HG03066 (cell line): ENCODE measurements around the gene TXNRD1.

Experiments used
- ATAC-seq: cut with Tn5 transposase; IDR thresholded peaks from one replicate; pipeline ENCODE4 v1.9.1; 2021; ENCODE audit warnings: low read depth; ENCODE audit not compliant: unreplicated experiment

TXNRD1 gene

GRCh38 chr12:104344682-104345081 is 129.1 kb downstream of the TXNRD1 start:
- no peak for ATAC-seq

GRCh38 chr12:104345234-104346066 is 129.9 kb downstream of the TXNRD1 start:
- ATAC-seq, result no peak

- no peak for ATAC-seq
These were observed 131.9 kb downstream of the TXNRD1 start for GRCh38 chr12:104347374-104348075.

GRCh38 chr12:104348283-104348993 is 132.9 kb downstream of the TXNRD1 start:
- no peak for ATAC-seq

- no peak for ATAC-seq
These were observed 133.5 kb downstream of the TXNRD1 start for GRCh38 chr12:104348994-104349494.

GRCh38 chr12:104350211-104351056 is 134.9 kb downstream of the TXNRD1 start:
- ATAC-seq, result no peak

DNA sequence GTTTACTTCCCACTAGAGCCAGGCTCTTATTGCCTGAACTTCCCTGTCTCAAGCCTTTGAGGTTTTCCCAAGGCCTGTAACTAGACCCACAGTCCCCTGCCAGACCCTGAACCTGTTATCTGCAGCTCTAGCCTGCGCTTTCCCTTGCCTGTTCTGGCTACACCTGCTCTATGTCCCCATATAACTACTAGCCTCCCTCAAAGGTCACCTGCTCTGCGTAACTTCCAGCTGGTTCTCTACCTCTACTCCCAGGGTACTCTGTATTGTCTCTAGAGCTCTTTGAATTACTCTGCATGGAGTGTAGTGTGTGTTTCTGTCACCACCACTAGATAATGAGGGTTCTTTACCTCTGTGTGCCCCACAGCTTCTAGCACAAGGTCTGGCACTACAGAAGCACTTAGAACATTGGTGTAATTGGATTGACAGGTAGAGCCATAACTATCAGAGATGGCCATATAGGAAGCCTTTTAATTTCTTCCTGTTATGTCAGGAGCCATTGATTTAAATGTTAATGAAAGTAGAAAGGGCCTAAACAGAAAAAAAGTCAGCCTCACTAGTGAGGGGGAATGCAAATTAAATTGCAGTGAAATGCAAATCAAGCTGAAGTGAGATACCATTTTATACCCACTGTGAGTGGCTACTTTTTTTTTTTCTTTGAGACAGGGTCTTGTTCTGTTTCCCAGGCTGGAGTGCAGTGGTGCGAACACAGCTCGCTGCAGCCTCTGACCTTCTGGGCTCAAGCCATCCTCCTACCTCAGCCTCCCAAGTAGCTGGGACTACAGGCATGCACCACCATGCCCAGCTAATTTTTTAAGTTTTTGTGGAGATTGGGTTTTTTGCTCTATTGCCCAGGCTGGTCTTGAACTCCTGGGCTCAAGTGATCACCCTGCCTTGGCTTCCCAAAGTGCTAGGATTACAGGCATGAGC is 135.7 kb downstream of the TXNRD1 start:
- ATAC-seq, result no peak

DNA sequence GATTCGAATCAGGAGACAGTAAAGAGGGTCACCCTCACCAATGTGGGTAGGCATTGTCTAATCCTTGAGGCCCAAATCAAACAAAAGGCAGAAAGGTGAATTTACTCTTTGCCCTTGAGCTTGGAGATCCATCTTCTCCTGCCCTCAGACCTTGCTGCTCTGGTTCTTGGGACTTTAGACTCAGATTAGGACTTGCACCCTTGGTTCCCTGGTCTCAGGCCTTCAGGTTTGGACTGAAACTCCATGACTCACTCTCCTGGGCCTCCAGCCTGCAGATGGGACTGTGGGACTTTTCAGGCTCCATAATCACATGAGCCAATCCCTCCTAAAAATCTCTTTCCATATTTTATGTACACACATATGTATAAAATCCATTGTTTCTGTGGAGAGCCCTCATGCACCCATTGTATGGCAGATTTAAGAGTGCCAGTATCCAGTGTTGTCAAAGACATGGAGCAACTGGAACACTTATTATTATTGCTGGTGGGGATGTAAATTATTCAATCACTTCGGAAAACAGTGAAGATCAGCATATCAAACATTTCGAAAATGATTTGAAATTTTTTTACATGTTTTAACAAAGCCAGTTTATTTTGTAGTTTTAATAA is 136.6 kb downstream of the TXNRD1 start:
- ATAC-seq, result no peak

DNA sequence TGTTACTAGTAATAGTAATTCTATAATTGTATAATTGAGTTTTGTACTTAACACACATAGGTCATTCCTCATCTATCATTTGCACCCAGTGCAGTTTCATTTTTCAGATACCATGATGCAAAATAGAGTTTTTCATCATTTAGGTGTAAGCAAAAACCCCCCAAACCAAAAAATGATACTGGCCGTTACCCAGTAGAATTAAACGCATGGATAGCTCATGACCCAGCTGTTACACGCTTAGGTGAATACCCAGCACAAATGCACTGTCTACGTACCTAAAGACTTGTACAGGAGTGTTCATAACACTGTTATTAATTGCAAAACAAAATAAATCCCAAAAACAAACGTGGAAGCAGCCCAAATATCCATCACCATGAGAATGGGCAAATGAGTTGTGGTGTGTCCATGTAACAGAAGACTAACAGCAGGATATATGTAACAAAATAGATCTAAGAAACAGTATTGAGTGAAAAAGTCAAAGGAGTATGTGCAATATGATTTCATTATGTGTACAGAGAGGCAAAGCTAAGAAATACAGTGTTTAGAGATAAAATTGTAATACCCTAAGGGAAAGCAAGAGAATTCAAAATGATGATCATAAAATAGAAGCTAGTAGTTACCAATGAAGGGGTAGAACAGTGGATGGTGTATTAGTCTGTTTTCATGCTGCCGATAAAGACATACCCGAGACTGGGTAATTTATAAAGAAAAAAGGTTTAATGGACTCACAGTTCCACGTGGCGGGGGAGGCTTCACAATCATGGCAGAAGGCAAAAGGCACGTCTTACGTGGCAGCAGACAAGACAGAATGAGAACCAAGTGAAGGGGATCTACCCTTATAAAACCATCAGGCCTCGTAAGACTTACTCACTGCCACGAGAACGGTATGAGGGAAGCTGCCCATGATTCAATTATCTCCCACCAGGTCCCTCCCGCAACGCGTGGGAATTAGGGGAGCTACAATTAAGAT is 137.7 kb downstream of the TXNRD1 start:
- no peak for ATAC-seq

DNA sequence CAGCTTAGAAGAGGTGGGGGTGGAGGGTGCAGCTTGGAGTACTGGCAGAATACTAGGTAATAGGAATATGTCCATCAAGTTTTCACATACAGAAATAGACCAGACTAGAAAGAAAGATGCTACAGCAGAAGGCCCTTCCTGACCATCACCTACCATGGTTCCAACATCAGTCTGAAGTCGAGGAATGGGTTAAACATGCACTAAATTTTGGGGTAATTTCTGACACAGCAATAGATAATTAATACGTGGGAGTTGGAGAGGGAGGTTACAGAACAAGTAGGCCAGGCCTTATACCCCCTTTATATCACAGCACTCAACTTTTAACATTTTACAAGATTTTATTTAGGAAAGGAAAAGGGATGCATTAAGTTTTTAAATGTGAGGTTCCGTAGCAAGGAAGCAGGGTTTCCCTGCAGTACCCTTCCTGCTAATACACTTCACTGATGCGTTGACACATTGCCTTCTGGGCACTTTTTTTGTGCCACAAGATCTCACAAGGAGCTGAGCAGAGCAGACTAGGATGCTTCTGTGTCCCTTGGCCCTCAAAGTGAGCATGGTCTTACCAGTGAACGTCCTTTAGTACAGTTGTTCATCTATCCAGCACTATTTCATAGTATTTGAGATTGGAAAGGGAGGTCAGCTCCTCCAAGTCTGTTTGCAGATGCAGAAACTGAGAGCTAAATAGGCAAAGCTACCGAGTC is 138.7 kb downstream of the TXNRD1 start:
- no peak for ATAC-seq

DNA sequence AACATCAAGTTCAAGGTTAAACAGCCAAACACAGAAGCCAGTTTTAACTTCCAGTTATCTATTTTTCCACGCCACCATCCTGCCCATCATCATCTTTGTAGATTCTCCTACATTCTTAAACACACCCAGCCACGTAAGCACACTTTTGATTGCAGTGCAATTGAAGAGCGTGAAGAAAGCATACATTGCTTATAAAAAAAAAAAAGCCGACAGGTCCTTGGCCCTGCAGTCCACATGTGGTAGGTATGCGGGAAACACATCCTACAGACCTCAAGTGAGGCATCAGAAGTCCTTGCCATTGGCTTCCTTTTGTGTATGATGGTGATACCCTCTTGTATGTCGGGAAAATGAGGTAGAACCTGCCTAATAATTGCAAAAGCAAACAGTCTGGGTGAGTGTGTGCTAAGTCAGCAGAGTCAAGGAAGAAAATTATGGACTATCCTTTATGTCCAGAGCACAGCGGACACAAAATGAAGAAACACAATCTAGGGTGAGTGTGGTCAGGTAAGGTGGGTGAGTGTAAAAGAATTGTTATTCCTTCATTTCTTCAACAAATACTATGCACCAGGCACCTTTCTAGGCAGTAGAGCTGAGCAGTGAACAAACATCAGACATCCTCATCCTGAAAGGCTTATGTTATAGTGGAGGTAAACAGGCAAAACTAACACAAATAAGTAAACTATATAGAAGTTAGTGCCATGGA is 139.4 kb downstream of the TXNRD1 start:
- no peak for ATAC-seq

DNA sequence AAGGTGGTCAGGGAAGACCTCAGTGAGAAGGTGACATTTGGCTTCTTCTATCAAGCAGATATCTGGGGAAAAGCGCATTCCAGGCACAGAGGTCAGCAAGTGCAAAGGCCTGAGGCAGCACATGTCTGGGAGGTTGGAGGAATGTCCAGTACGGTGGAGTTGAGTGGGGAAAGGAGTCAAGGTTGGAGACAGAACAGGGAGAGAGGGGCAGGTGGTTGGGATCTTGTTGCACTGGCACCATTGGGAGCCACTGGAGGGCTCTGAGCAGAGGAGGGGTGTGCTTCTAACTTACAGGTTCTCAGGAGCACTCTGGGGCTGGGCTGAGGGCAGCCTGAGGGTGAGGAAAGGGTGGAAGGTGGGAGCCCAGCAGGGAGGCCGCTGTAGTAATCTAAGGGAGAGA is 140.1 kb downstream of the TXNRD1 start:
- ATAC-seq, result no peak

DNA sequence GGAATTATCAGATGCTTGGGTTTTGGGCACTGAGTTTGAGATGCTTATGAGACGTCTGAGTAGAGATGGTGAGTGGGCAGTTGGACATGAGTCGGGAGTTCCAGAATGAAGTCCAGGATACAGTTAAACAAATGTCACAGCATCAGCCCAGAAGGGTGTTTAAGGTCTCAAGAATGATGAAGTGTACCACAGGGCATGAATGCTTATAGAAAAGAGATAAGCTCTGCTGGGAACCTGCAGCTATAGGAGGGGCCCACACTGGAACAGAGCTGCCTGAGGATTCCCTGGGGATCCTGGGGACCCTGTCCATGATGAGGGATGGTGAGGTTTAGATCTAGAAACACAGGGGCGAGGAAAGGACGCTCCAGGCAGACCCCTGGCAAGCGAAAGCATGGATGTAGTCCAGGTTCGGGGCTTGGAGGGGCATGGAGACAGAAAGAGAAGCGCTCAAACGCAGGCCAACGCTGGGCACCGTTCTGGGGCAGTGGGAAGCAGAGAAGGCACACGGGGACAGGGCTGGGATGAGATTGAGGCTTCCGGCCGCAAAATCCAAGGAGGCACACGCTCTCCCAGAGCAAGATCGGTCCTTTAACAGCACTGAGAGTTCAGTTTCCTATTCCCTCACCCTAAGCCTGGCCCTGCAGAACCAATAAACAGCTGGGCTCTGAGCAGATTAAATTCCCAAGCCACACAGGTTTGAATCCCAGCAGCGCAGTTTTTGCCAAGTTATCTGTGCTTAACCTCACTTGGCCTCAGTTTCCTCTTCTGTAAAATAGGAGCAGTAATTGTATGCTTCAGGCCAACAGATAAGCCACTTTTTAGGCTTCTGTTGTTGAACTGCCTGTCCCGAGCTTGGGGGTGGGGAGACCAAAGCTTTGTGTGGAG is 140.9 kb downstream of the TXNRD1 start:
- ATAC-seq, result no peak

GRCh38 chr12:104357421-104357952 is 141.9 kb downstream of the TXNRD1 start:
- ATAC-seq, result no peak

- peak; percentile 90 for ATAC-seq
These were observed 142.9 kb downstream of the TXNRD1 start for GRCh38 chr12:104358353-104359003.
